Keratinocyte (primary cell): ENCODE measurements around the gene ELMO2. TPM values are rescaled to one million over a fixed set of nuclear protein-coding genes. Genes with fewer than 3 reads are reported as not detected.

Experiments
- DNase-seq: peaks from one replicate; pipeline ENCODE4 v3.0.0-alpha.2; 2011; ENCODE audit warnings: low read depth, missing footprints, low spot score
- FAIRE-seq: peaks from 2 replicates; lab custom pipeline; 2011; peaks lifted over from hg19 to GRCh38; lab: Jason Lieb, UNC
- H2AFZ ChIP-seq: 2 replicates; pipeline ENCODE4 v1.6.0; 2012; ENCODE audit warnings: low read length, control low read depth, inconsistent platforms; ENCODE audit not compliant: control insufficient read depth
- H3K27ac ChIP-seq: 2 replicates; pipeline ENCODE4 v1.5.1; 2011; ENCODE audit warnings: low read length; ENCODE audit not compliant: control insufficient read depth, insufficient read depth
- H3K27me3 ChIP-seq: 3 replicates; pipeline ENCODE4 v1.6.0; 2011; ENCODE audit warnings: low read length; ENCODE audit not compliant: control insufficient read depth, insufficient read depth; ENCODE audit errors: extremely low read depth
- H3K36me3 ChIP-seq, 2 experiments: 2 replicates in 1 of 2; 3 replicates in 1 of 2; pipeline ENCODE4 v1.5.1; 2011; ENCODE audit warnings: low read length in 2 of 2, mild to moderate bottlenecking in 1 of 2; ENCODE audit not compliant: control insufficient read depth in 2 of 2, insufficient read depth in 2 of 2; ENCODE audit errors: extremely low read depth in 1 of 2
- H3K4me1 ChIP-seq: 3 replicates; pipeline ENCODE4 v1.5.1; 2011; ENCODE audit warnings: low read length; ENCODE audit not compliant: control insufficient read depth, insufficient read depth; ENCODE audit errors: extremely low read depth
- H3K4me2 ChIP-seq: 3 replicates; pipeline ENCODE4 v1.6.0; 2011; ENCODE audit warnings: low read depth, low read length; ENCODE audit not compliant: control insufficient read depth, insufficient read depth; ENCODE audit errors: extremely low read depth
- H3K4me3 ChIP-seq, 3 experiments: fragments of 200-600 bp in 1 of 3; sonication (generic) in 1 of 3; 2 replicates in 2 of 3; 3 replicates in 1 of 3; pipeline ENCODE4 v1.5.1; 2011 to 2016; ENCODE audit warnings: low read length in 3 of 3, mild to moderate bottlenecking in 3 of 3, control low read depth in 2 of 3, inconsistent platforms in 1 of 3, low read depth in 1 of 3, mixed read lengths in 1 of 3, mixed run types in 1 of 3, moderate library complexity in 1 of 3; ENCODE audit not compliant: control insufficient read depth in 2 of 3, insufficient read depth in 2 of 3; ENCODE audit errors: extremely low read depth in 1 of 3
- H3K79me2 ChIP-seq: 2 replicates; pipeline ENCODE4 v1.6.0; 2012; ENCODE audit warnings: low read length; ENCODE audit not compliant: control insufficient read depth, insufficient read depth
- H3K9ac ChIP-seq: 3 replicates; pipeline ENCODE4 v1.6.0; 2011; ENCODE audit warnings: low read length; ENCODE audit not compliant: control insufficient read depth, insufficient read depth; ENCODE audit errors: extremely low read depth
- H3K9me1 ChIP-seq: 3 replicates; pipeline ENCODE4 v1.6.0; 2011; ENCODE audit warnings: low read length; ENCODE audit not compliant: control insufficient read depth, insufficient read depth; ENCODE audit errors: extremely low read depth
- H3K9me3 ChIP-seq: 2 replicates; pipeline ENCODE4 v1.5.1; 2012; ENCODE audit warnings: low read depth, low read length; ENCODE audit not compliant: control insufficient read depth
- H4K20me1 ChIP-seq: 3 replicates; pipeline ENCODE4 v1.6.0; 2011; ENCODE audit warnings: low read length; ENCODE audit not compliant: control insufficient read depth, insufficient read depth; ENCODE audit errors: extremely low read depth
- EZH2 ChIP-seq: IDR thresholded peaks from one replicate; pipeline ENCODE4 v1.6.1; 2012; ENCODE audit warnings: inconsistent platforms, mild to moderate bottlenecking, low read length, moderate library complexity
- dilution Hi-C: fragments of 300-500 bp; cut with MboI; formaldehyde crosslinking; loops from one replicate; pipeline ENCODE4 v1.7.0; 2020; ENCODE audit warnings: low sequenced_read_pairs; ENCODE audit not compliant: extremely low pct_ligation_motif_present
- polyA plus RNA-seq, 5 experiments: library from polyadenylated mRNA; depleted of rRNA in 3 of 5; stranded (reverse) in 3 of 5; stranded (forward) in 1 of 5; unstranded in 1 of 5; fragments of >200 nt; gene quantifications; 1 replicate in 1 of 5; 2 replicates in 3 of 5; 3 replicates in 1 of 5; pipeline versions ENCODE4 v1.2.1 to v1.2.3, GENCODE V29; 2011 to 2012; ENCODE audit warnings: missing spikeins in 2 of 5, low read depth in 1 of 5, low replicate concordance in 1 of 5
- TF ChIP-seq, protein P1 (sequence below), 3 experiments: IDR thresholded peaks in 1 of 3; conservative IDR thresholded peaks in 1 of 3; optimal IDR thresholded peaks in 1 of 3; 2 replicates in 2 of 3; 3 replicates in 1 of 3; pipeline versions ENCODE3 to v1.5.1; 2011; ENCODE audit warnings: low read length in 3 of 3, mild to moderate bottlenecking in 3 of 3, moderate library complexity in 2 of 3, control low read depth in 1 of 3, inconsistent platforms in 1 of 3; ENCODE audit not compliant: insufficient read depth in 2 of 3; ENCODE audit errors: extremely low read depth in 1 of 3

ELMO2 gene
- polyA plus RNA-seq, 1 donor (not counting 4 experiments of a cell fraction or from before 2014, with no cell fraction given): 28.5 TPM

DNA sequence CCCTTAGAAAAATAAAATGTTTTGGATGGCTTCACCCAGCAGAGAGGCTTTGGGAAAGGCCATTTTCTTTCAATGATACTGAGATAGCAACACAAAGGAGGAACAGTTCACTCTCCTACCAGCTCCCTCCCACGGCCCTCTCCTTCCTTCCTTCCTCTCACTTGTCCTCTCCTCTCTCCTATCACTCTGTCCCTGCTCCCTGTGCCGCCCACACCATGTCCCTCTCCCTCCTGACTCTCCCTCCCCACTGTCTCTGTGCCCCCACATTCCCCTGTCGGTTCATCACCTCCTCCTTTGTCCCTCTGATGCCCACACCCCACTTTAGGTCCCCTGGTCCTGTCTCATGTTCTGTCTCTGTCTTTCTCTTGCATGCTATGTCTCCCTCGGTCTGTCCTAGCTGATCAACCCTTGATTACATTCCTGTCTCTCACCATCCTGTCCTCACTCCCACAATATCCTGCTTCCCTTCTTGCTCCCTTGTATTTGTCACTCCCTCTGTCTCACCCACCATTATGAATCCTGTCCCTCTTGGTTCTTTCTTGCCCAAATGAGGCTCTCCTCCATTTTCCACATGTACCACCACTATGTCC, 30.1 kb downstream of the ELMO2 start:
- FAIRE-seq: no peak

DNA sequence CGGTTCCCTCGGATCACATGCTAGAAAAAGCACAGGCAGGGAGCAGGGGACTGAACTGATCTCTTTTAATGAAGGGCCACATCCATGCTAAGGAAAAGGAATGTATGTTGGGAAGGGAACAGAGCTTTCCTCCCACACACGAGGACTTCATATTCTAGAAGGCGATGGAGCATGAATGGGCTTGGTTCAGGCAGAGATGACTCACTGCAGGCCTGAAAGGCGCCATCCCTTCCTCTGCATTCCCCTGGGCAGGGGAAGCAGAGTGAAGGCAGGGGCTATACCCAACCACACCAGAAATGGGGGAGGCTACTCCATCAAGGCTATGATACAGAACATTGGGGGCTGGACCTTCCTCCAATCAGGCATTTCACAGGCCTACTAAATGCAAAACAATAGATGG, 30.6 kb downstream of the ELMO2 start:
- Histone ChIP-seq H3K36me3 (peaks cover 31 to 37% of the 10 kb centered on the region in 2 experiments), H3K4me3 (no peak overlapping the region), H3K27me3 (no peaks in the 10 kb centered on the region), H2AFZ (no peak overlapping the region), H3K9ac (no peak overlapping the region), H3K9me1 (no peaks in the 10 kb centered on the region), H3K4me1 (peaks cover 23% of the 10 kb centered on the region), H4K20me1 (no peaks in the 10 kb centered on the region), H3K27ac (no peak overlapping the region), H3K79me2 (no peaks in the 10 kb centered on the region), H3K4me2 (no peak overlapping the region), H3K9me3 (no peaks in the 10 kb centered on the region)
- FAIRE-seq (peak; percentile 69), DNase-seq (no peak)
- TF ChIP-seq, protein P1, sequence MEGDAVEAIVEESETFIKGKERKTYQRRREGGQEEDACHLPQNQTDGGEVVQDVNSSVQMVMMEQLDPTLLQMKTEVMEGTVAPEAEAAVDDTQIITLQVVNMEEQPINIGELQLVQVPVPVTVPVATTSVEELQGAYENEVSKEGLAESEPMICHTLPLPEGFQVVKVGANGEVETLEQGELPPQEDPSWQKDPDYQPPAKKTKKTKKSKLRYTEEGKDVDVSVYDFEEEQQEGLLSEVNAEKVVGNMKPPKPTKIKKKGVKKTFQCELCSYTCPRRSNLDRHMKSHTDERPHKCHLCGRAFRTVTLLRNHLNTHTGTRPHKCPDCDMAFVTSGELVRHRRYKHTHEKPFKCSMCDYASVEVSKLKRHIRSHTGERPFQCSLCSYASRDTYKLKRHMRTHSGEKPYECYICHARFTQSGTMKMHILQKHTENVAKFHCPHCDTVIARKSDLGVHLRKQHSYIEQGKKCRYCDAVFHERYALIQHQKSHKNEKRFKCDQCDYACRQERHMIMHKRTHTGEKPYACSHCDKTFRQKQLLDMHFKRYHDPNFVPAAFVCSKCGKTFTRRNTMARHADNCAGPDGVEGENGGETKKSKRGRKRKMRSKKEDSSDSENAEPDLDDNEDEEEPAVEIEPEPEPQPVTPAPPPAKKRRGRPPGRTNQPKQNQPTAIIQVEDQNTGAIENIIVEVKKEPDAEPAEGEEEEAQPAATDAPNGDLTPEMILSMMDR (optimal IDR thresholded peaks at IDR 0.05 in 1 of 3, IDR thresholded peaks at IDR 0.05 in 1 of 3, conservative IDR thresholded peaks at IDR 0.05 in 1 of 3; ENCODE audit: extremely low read depth in 1 of 3, insufficient read depth in 2 of 3, low read length in 3 of 3): no peak
- no peak for TF ChIP-seq EZH2
- dilution Hi-C loops: no loop called here

More for the DNA sequence above, 30.1 kb downstream of the ELMO2 start:
- H3K4me2 ChIP-seq: no peak overlapping the region
- H3K9me3 ChIP-seq: no peaks in the 10 kb centered on the region
- no peak for DNase-seq
- H3K9ac ChIP-seq: no peak overlapping the region
- H3K79me2 ChIP-seq: no peaks in the 10 kb centered on the region
- H3K4me3 ChIP-seq: no peak overlapping the region
- H2AFZ ChIP-seq: no peak overlapping the region
- dilution Hi-C loops: no loop called here
- no peaks in the 10 kb centered on the region for H3K27me3 ChIP-seq
- H4K20me1 ChIP-seq: no peaks in the 10 kb centered on the region
- H3K36me3 ChIP-seq: peaks cover 25 to 32% of the 10 kb centered on the region in 2 experiments
- peaks cover 23% of the 10 kb centered on the region for H3K4me1 ChIP-seq
- H3K27ac ChIP-seq: no peak overlapping the region
- no peaks in the 10 kb centered on the region for H3K9me1 ChIP-seq
- TF ChIP-seq EZH2: no peak
- TF ChIP-seq, protein P1 (optimal IDR thresholded peaks at IDR 0.05 in 1 of 3, IDR thresholded peaks at IDR 0.05 in 1 of 3, conservative IDR thresholded peaks at IDR 0.05 in 1 of 3; ENCODE audit: extremely low read depth in 1 of 3, insufficient read depth in 2 of 3, low read length in 3 of 3): no peak
